ENCODE data around the gene MYRFL.
"Not testable (repeated sequence)": the region's sequence is repeated elsewhere in the genome, so short reads cannot be mapped to it uniquely, and the experiment has no call there.

The MYRFL gene

GRCh38 chr12:69994086-69994485 is 169.1 kb downstream of the MYRFL start:
- DNase-seq: not testable (repeated sequence)

DNA sequence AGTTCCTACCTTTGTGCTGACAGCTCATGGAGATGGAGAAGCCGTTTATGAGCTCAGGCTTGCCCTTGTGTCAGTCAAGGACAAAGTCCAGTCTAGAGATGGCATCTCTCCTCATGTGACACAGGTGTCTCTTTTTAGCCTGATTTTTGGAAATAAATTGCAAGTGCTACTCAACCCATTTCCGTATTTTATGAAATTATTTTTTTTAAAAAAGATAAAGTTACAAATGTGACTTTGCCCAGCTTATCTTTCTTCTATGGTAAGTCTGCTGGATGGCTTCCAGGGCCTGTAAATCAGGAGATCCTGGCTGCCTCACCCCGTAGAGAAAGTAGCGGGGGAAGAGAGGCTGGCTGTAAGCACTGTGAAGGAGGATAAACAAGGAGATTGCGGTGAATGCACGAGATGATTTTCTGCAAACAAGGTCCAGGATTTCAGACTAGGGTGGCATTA is 169.7 kb downstream of the MYRFL start:
- DNase-seq: no peak

DNA sequence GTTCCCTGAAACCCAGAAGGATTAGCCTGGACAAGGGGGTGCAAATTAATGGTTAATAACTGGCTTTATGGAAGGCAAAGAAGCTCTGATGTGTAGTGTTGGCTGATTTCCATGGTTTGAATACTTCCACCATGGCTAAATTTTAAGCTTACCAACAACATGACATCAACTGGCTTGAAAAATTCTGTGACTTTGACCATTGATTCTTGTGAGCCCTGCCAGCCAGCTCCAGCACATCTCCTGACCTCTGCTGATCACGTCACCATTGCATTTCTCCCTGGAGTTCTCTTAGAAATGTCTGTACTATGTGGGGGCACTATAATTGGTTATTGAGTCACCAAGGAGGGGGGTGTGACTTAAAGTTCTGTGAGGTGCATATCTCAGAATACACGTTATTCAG is 171.2 kb downstream of the MYRFL start:
- no peak for DNase-seq

DNA sequence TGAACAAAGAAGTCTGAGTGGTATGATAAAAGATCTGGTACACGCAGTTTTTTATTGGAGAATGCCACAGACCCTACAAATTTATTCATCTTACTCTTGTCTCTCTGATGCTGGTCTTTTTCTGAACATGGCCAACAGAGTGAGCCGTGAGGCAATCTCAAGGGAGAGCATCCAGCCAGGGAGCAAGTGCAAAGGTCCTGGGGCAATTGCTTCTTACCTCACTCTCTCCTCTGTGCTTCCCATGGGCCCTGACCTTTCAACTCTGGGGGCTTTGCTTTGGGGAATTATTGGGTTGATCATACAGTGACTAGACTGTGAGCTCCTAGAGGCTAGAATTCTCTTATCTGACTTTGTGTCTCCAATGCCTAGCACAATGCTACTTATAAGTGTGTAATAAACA is 171.7 kb downstream of the MYRFL start:
- DNase-seq: no peak

DNA sequence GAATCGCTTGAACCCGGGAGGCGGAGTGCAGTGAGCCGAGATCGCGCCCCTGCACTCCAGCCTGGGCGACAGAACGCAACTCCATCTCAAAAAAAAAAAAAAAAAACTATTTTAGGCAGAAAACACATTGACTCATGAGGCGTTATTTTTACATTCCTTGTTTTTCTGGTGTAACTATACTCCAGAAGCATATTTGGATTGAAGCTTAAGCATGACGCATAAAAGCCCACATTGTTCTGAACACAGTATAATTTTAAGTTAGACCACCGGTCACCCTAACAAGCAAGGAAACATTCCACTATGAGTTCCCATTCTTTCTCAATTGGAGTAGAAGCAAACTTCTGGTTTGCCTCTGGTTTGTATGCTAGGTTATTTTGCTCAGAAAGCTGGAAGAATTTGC is 173.0 kb downstream of the MYRFL start:
- DNase-seq: no peak

GRCh38 chr12:69998922-69999321 is 173.9 kb downstream of the MYRFL start:
- no peak for DNase-seq

DNA sequence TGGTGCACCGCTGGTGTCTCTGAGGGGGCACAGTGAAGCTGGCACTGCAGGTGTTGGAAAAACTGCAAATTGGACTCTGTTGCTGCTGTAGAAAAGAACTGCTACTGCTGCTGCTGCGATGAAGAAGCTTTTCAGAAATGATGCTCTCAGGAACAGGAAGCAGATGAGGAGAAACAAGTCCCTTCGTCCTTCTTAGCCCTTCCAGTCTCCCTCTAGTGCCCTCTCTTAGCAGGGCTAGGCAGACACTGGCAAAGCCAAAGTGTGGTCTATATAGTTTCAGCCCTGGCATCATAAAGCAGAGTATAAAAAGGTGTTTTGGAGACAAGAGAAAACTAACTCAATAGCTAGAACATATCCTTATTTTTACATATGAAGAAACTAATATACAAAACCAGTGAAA is 174.5 kb downstream of the MYRFL start:
- no peak for DNase-seq

- no peak for DNase-seq
Observed at GRCh38 chr12:70002097-70002911, 177.3 kb downstream of the MYRFL start.

- DNase-seq: no peak
Observed at GRCh38 chr12:70002912-70003255, 177.9 kb downstream of the MYRFL start.

DNA sequence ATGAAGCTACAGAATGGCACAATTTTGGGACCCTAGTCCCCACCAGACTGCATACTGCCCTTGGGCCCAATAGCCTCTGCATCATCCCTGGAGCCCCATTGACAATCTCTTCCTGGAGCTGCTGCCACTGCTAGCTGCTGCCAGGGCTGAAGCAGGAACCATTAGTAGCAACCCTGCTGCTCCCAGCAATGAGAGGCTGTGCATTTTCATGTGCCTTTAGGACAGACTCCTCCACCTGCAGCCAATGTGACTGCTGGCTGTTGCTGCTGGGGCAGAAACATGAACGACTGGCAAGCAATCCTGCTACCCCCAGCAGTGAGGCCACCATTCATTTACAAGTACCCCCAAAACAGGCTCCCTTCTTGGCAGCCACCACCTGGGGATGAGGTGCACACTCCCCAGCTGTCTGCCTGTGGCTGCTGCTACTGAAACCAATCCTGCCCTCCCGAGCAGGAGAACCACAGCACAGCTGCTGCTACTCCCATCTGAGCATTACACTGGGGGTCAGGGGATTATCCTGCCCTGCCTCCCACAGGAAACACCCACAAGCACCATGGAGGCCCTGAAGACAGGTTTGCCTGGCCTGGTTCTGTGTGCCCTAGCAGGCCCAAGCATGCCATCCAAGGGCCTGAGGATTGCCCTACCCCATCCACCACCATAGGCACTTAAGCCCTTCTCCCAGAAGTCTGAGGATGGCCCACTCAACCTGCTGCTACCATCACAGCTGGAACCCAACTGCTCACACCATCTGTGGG is 181.0 kb downstream of the MYRFL start:
- no peak for DNase-seq

- DNase-seq: no peak
Observed at GRCh38 chr12:70006619-70006973, 181.6 kb downstream of the MYRFL start.

DNA sequence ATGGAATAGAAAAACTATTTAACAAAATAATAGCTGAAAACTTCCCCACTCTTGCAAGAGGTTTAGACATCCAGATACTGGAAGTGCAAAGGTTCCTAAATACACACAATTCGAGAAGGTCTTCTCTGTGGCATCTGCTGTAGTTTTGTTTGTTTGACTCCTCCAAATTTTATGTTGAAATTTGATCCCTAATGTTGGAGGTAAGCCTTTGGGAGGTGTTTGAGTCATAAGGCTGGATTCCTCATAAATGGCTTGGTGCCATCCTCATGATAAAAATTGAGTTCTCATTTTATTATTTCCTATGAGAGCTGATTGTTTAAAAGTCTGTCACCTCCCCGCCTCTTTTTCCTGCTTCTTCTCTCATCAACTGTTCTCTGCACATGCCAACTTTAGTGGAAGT is 182.7 kb downstream of the MYRFL start:
- no peak for DNase-seq

All from CD4-positive, alpha-beta T cell treated with Interleukin-17A for 4 hours (primary cell).